Endothelial cell of umbilical vein (primary cell): ENCODE results near the gene ULK4. TPM values are rescaled to one million over a fixed set of nuclear protein-coding genes. Genes with fewer than 3 reads are reported as not detected.

Experiments
- BruUV-seq: library from RNA; stranded (reverse); fragments of 400-500 nt; replicated peaks from 2 replicates; lab custom pipeline; 2021; lab: Mats Ljungman, UMichigan
- CTCF ChIA-PET: fragments of 300-600, 350-600 bp; sonication (Branson Sonifier 250); formaldehyde crosslinking; loops from one replicate; lab custom pipeline; 2021; ENCODE audit warnings: antibody characterized with exemption, inconsistent platforms; lab: Charles Lee
- POLR2A ChIA-PET: fragments of 300-600, 350-600 bp; sonication (Branson Sonifier 250); formaldehyde crosslinking; loops from one replicate; lab custom pipeline; 2021; ENCODE audit warnings: antibody characterized with exemption, inconsistent platforms; lab: Charles Lee
- DNase-seq: peaks from one replicate; pipeline ENCODE4 v3.0.0-alpha.2; 2011; ENCODE audit warnings: low read depth, low spot score
- FAIRE-seq: peaks from 2 replicates; lab custom pipeline; 2011; peaks lifted over from hg19 to GRCh38; lab: Jason Lieb, UNC
- H2AFZ ChIP-seq: 2 replicates; pipeline ENCODE4 v1.6.0; 2012; ENCODE audit warnings: low read depth, low read length, control low read depth, inconsistent platforms
- H3K27ac ChIP-seq: 2 replicates; pipeline ENCODE4 v1.5.1; 2011; ENCODE audit warnings: low read depth, mild to moderate bottlenecking, control low read depth, low read length, moderate library complexity; ENCODE audit not compliant: insufficient read depth
- H3K27me3 ChIP-seq, 2 experiments: 2 replicates each; pipeline versions ENCODE4 v1.6.0 to v1.6.1; 2011; ENCODE audit warnings: low read length in 2 of 2, mixed read lengths in 1 of 2; ENCODE audit not compliant: control insufficient read depth in 2 of 2, insufficient read depth in 2 of 2
- H3K36me3 ChIP-seq, 2 experiments: 2 replicates in 1 of 2; 3 replicates in 1 of 2; pipeline ENCODE4 v1.5.1; 2011; ENCODE audit warnings: low read length in 2 of 2, mild to moderate bottlenecking in 1 of 2, moderate library complexity in 1 of 2; ENCODE audit not compliant: control insufficient read depth in 2 of 2, insufficient read depth in 2 of 2; ENCODE audit errors: extremely low read depth in 1 of 2
- H3K4me1 ChIP-seq: 3 replicates; pipeline ENCODE4 v1.5.1; 2011; ENCODE audit warnings: mild to moderate bottlenecking, low read length; ENCODE audit not compliant: control insufficient read depth, insufficient read depth; ENCODE audit errors: extremely low read depth
- H3K4me2 ChIP-seq: 2 replicates; pipeline ENCODE4 v1.6.1; 2011; ENCODE audit warnings: low read length, control low read depth, mixed read lengths; ENCODE audit not compliant: insufficient read depth
- H3K4me3 ChIP-seq, 3 experiments: fragments of 200-600 bp in 1 of 3; sonication (generic), shearing (Covaris generic) in 1 of 3; replicated peaks in 1 of 3; 2 replicates each; pipeline ENCODE4 v1.5.1; 2011 to 2016; ENCODE audit warnings: control low read depth in 3 of 3, low read length in 3 of 3, mild to moderate bottlenecking in 2 of 3, inconsistent platforms in 1 of 3, low read depth in 1 of 3, moderate library complexity in 1 of 3; ENCODE audit not compliant: insufficient read depth in 1 of 3
- H3K79me2 ChIP-seq: 2 replicates; pipeline ENCODE4 v1.6.0; 2012; ENCODE audit warnings: low read length, inconsistent platforms; ENCODE audit not compliant: control insufficient read depth, insufficient read depth
- H3K9ac ChIP-seq: replicated peaks from 2 replicates; pipeline ENCODE3; 2011; ENCODE audit warnings: low read length, control low read depth; ENCODE audit not compliant: insufficient read depth; ENCODE audit errors: extremely low read depth
- H3K9me1 ChIP-seq: replicated peaks from 3 replicates; pipeline ENCODE4 v1.6.0; 2011; ENCODE audit warnings: mild to moderate bottlenecking, low read length; ENCODE audit not compliant: control insufficient read depth, insufficient read depth; ENCODE audit errors: extremely low read depth
- H3K9me3 ChIP-seq: replicated peaks from 2 replicates; pipeline ENCODE4 v1.5.1; 2012; ENCODE audit warnings: low read length, inconsistent platforms; ENCODE audit not compliant: control insufficient read depth, insufficient read depth
- H4K20me1 ChIP-seq: replicated peaks from 2 replicates; pipeline ENCODE3; 2011; ENCODE audit warnings: mild to moderate bottlenecking, low read length; ENCODE audit not compliant: control insufficient read depth, insufficient read depth; ENCODE audit errors: extremely low read depth
- EZH2 ChIP-seq: IDR thresholded peaks from 2 replicates; pipeline ENCODE4 v1.6.1; 2012; ENCODE audit warnings: borderline replicate concordance, low read depth, mild to moderate bottlenecking, moderate library complexity, low read length, inconsistent platforms; ENCODE audit not compliant: severe bottlenecking
- FOS ChIP-seq: IDR thresholded peaks from 2 replicates; pipeline ENCODE4 v1.6.1; 2011; ENCODE audit warnings: mild to moderate bottlenecking, low read length, moderate library complexity, borderline replicate concordance; ENCODE audit not compliant: insufficient read depth
- GATA2 ChIP-seq: IDR thresholded peaks from 2 replicates; pipeline ENCODE4 v1.7.0; 2011; ENCODE audit warnings: low read depth, mild to moderate bottlenecking, moderate library complexity, mixed read lengths, low read length; ENCODE audit not compliant: insufficient read length, insufficient read depth
- JUN ChIP-seq: IDR thresholded peaks from 2 replicates; pipeline ENCODE4 v1.6.1; 2011; ENCODE audit warnings: borderline replicate concordance, low read depth; ENCODE audit not compliant: insufficient read length, insufficient read depth
- MYC ChIP-seq: IDR thresholded peaks from one replicate; pipeline ENCODE4 v1.6.1; 2011; ENCODE audit warnings: mild to moderate bottlenecking, low read depth, low read length
- POLR2A ChIP-seq: IDR thresholded peaks from 2 replicates; pipeline ENCODE4 v1.6.1; 2012; ENCODE audit warnings: low read depth, mild to moderate bottlenecking, control low read depth, low read length
- POLR2AphosphoS5 ChIP-seq: IDR thresholded peaks from 2 replicates; pipeline ENCODE4 v1.6.1; 2012; ENCODE audit warnings: low read depth, mild to moderate bottlenecking, control low read depth, low read length, moderate library complexity; ENCODE audit not compliant: insufficient read depth
- dilution Hi-C: fragments of 300-500 bp; cut with MboI; formaldehyde crosslinking; loops from one replicate; pipeline ENCODE4 v1.15.0; 2019; ENCODE audit warnings: low sequenced_read_pairs; ENCODE audit not compliant: extremely low pct_ligation_motif_present
- intact Hi-C: fragments of 100-400 bp; cut with micrococcal nuclease; formaldehyde crosslinking; loops from one replicate; pipeline ENCODE4 v1.10.0; 2022
- polyA plus RNA-seq, 4 experiments: library from polyadenylated mRNA; depleted of rRNA in 3 of 4; stranded (reverse) in 3 of 4; unstranded in 1 of 4; fragments of >200 nt; gene quantifications; 2 replicates each; pipeline versions ENCODE4 v1.2.1 to v1.2.3, GENCODE V29; 2011 to 2012; ENCODE audit warnings: missing spikeins in 1 of 4
- total RNA-seq: library from RNA; stranded (reverse); gene quantifications from 2 replicates; pipeline ENCODE4 v1.2.3, GENCODE V29; 2021
- TF ChIP-seq, protein P1 (sequence below): IDR thresholded peaks from 2 replicates; pipeline ENCODE4 v1.6.1; 2011; ENCODE audit not compliant: insufficient read depth, insufficient read length
- TF ChIP-seq, protein P2 (sequence below), 2 donors: IDR thresholded peaks; 1 replicate in 1 of 2; 2 replicates in 1 of 2; pipeline ENCODE4 v1.5.1; 2011; ENCODE audit warnings: low read length in 2 of 2, mild to moderate bottlenecking in 2 of 2, moderate library complexity in 2 of 2, control low read depth in 1 of 2, inconsistent platforms in 1 of 2, low read depth in 1 of 2; ENCODE audit not compliant: insufficient read depth in 1 of 2; ENCODE audit errors: extremely low read depth in 1 of 2

The ULK4 gene
- total and polyA plus RNA-seq, 2 donors (not counting 3 experiments of a cell fraction or from before 2014, with no cell fraction given) = 3.3 to 16.0 TPM

DNA sequence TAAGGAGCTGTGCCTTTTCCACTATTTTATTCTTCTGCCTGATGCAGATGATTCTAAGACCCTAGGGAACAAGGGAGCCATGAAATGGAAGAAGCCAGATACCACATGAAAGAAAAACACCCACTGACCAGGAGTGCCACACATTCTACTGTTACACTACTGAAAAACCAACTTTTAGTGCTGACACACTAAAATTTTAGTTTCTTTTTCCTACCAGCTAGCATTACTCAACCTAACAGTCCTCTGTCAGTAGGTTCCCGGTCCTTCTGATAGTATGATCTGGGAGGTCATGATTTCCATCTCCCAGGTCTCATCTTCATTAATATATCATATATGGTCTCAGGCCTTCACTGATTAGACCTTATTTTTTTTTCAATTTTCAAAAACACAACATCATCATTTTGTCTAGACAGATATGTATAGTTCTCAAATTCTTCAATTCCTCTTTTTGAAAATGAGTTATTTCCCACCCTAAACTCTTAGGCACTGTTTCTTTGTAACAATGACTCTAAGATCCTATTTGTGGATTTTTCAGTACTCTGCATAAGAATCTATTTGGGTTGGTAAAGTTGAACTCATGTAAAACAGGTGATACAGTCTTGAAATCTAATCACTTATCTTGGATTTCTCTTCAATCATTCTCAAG is 440.8 kb downstream of the ULK4 start:
- Histone ChIP-seq H3K36me3 (no peaks in the 10 kb centered on the region), H4K20me1 (no peaks in the 10 kb centered on the region), H3K9me3 (no peaks in the 10 kb centered on the region), H3K9ac (no peak overlapping the region), H3K4me2 (no peak overlapping the region), H3K4me1 (no peaks in the 10 kb centered on the region), H3K9me1 (no peaks in the 10 kb centered on the region), H3K79me2 (no peaks in the 10 kb centered on the region), H2AFZ (no peak overlapping the region), H3K27ac (no peak overlapping the region), H3K4me3 (no peak overlapping the region), H3K27me3 (no peaks in the 10 kb centered on the region)
- BruUV-seq = no TSS peak
- TF ChIP-seq EZH2 = no peak
- ChIA-PET POLR2A (no interaction called here), CTCF (no interaction called here)
- DNase-seq (no peak), FAIRE-seq (no peak)
- intact Hi-C loops (loop anchor here (5.0 kb wide), 1 partner anchor 49 kb away; no protein-coding TSS in a partner anchor), dilution Hi-C loops (no loop called here)

DNA sequence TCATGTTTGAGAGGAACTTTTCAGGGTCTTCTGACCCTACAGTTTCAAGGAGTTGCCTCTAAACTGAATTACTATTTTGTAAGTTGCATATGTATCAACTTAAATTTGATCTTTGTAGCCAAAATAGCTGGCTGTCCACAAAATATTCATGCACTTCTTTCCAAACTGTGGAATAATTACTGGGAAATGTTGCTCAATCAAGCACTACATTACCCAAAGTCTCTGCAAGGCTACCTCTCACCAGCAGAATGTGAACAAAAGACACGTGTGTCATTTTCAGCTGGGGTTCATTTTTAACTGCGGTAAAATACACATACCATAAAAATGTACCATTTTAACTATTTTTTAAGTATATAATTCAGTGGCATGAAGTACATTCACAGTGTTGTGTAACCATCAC is 442.2 kb downstream of the ULK4 start:
- BruUV-seq = no TSS peak
- Histone ChIP-seq H3K4me2 (no peak overlapping the region), H3K27me3 (no peaks in the 10 kb centered on the region), H3K4me1 (no peaks in the 10 kb centered on the region), H3K27ac (no peak overlapping the region), H3K4me3 (no peak overlapping the region), H2AFZ (no peak overlapping the region), H3K9me1 (no peaks in the 10 kb centered on the region), H3K9me3 (no peaks in the 10 kb centered on the region), H3K36me3 (no peaks in the 10 kb centered on the region), H3K79me2 (no peaks in the 10 kb centered on the region), H3K9ac (no peak overlapping the region), H4K20me1 (no peaks in the 10 kb centered on the region)
- intact Hi-C loops = loop anchor here (5.0 kb wide), 1 partner anchor 47 kb away; no protein-coding TSS in a partner anchor
- TF ChIP-seq MYC = no peak
- no peak for TF ChIP-seq GATA2
- no peak for TF ChIP-seq POLR2A
- TF ChIP-seq, protein P1, sequence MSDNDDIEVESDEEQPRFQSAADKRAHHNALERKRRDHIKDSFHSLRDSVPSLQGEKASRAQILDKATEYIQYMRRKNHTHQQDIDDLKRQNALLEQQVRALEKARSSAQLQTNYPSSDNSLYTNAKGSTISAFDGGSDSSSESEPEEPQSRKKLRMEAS = no peak
- no peak for TF ChIP-seq JUN
- no peak for TF ChIP-seq POLR2AphosphoS5
- TF ChIP-seq EZH2 = no peak
- TF ChIP-seq, protein P2, sequence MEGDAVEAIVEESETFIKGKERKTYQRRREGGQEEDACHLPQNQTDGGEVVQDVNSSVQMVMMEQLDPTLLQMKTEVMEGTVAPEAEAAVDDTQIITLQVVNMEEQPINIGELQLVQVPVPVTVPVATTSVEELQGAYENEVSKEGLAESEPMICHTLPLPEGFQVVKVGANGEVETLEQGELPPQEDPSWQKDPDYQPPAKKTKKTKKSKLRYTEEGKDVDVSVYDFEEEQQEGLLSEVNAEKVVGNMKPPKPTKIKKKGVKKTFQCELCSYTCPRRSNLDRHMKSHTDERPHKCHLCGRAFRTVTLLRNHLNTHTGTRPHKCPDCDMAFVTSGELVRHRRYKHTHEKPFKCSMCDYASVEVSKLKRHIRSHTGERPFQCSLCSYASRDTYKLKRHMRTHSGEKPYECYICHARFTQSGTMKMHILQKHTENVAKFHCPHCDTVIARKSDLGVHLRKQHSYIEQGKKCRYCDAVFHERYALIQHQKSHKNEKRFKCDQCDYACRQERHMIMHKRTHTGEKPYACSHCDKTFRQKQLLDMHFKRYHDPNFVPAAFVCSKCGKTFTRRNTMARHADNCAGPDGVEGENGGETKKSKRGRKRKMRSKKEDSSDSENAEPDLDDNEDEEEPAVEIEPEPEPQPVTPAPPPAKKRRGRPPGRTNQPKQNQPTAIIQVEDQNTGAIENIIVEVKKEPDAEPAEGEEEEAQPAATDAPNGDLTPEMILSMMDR (IDR thresholded peaks at IDR 0.05; ENCODE audit: extremely low read depth in 1 of 2, insufficient read depth in 1 of 2, low read depth in 1 of 2, low read length in 2 of 2) = no peak
- TF ChIP-seq FOS = no peak
- ChIA-PET CTCF (no interaction called here), POLR2A (no interaction called here)
- no peak for DNase-seq
- FAIRE-seq = no peak
- dilution Hi-C loops = no loop called here
